Uterus (tissue), 2 donors: Measurements from ENCODE around the gene STK17A.

ENCODE experiments used
- POLR2A ChIP-seq, 2 donors: fragments of 450-650 bp; IDR thresholded peaks; one replicate each; pipeline ENCODE4 v1.6.1; 2016; ENCODE audit warnings: antibody characterized with exemption in 2 of 2, mild to moderate bottlenecking in 1 of 2, moderate library complexity in 1 of 2
- TF ChIP-seq, protein P1 (sequence below), 4 experiments: fragments of 200-600 bp in 2 of 4; fragments of 450-650 bp in 2 of 4; sonication (generic) in 2 of 4; IDR thresholded peaks; one replicate each; pipeline ENCODE4 v1.5.1; 2016 to 2019; ENCODE audit warnings: antibody characterized with exemption in 4 of 4, mild to moderate bottlenecking in 2 of 4, moderate library complexity in 1 of 4

DNA sequence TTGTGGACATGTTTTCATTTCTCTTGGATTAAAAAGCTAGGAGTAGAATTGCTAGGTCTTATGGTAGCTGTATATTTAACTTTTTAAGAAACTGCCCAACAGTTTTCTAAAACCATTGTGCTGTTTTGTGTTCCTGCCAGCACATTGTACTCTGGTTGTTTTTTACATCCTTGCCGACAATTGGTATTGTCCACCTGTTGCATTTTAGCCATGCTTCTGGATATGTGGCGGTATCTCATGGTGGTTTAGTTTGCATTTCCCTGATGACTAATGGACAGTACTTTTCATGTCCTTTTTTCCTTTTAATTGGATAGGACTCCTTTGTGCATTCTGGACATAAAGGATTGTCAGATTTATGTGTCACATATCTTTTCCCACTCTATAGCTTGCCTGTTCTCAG lies 45.5 kb downstream of the STK17A start:
- TF ChIP-seq, protein P1, sequence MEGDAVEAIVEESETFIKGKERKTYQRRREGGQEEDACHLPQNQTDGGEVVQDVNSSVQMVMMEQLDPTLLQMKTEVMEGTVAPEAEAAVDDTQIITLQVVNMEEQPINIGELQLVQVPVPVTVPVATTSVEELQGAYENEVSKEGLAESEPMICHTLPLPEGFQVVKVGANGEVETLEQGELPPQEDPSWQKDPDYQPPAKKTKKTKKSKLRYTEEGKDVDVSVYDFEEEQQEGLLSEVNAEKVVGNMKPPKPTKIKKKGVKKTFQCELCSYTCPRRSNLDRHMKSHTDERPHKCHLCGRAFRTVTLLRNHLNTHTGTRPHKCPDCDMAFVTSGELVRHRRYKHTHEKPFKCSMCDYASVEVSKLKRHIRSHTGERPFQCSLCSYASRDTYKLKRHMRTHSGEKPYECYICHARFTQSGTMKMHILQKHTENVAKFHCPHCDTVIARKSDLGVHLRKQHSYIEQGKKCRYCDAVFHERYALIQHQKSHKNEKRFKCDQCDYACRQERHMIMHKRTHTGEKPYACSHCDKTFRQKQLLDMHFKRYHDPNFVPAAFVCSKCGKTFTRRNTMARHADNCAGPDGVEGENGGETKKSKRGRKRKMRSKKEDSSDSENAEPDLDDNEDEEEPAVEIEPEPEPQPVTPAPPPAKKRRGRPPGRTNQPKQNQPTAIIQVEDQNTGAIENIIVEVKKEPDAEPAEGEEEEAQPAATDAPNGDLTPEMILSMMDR (IDR thresholded peaks at IDR 0.05), result no peak
- no peak for TF ChIP-seq POLR2A (IDR thresholded peaks at IDR 0.05)
